Stimulated activated CD8-positive, alpha-beta memory T cell treated with anti-CD3 and anti-CD28 coated beads, Interleukin-7, amount 100 ng/mL, for 4 hours (primary cell): ENCODE results near the gene ZNF365.
"Not testable (repeated sequence)": the region's sequence is repeated elsewhere in the genome, so short reads cannot be mapped to it uniquely, and the experiment has no call there.

Source experiments
- DNase-seq, 2 donors: peaks; one replicate each; pipeline ENCODE4 v3.0.0-alpha.2; 2020; ENCODE audit warnings: low read depth in 2 of 2

ZNF365 gene

DNA sequence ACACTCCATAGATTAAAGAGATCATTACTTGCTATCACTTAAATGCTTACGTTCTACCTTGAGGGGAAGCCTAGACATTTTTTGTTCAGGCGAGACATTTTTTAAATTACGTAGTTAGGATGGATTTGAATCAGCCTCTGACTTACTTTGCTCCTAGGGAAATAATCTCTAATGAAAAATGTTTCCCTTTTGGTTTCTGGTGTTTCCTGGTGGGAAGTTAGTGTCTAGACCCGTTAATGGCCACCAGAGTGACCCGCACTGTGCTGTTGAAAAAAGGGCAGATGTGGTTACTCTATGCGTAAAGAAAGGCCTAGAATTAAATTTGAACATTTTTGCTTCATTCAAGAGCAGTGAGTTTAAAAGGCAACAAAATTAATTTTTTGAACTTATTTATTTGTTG lies 3.8 kb downstream of the ZNF365 start:
- no peak for DNase-seq

DNA sequence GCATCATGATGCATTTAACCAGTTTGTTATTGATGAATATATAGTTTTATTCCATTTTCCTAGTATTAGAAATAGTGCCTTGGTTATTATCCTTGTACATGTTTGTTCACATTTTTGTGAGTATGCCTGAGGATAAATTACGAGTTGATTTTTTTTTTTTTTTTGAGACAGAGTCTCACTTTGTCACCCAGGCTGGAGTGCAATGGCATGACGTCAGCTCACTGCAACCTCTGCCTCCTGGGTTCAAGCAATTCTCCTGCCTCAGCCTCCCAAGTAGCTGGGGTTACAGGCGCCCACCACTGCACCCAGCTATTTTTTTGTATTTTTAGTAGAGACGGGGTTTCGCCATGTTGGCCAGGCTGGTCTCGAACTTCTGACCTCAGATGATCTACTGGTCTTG lies 4.7 kb downstream of the ZNF365 start:
- DNase-seq, result not testable (repeated sequence)

DNA sequence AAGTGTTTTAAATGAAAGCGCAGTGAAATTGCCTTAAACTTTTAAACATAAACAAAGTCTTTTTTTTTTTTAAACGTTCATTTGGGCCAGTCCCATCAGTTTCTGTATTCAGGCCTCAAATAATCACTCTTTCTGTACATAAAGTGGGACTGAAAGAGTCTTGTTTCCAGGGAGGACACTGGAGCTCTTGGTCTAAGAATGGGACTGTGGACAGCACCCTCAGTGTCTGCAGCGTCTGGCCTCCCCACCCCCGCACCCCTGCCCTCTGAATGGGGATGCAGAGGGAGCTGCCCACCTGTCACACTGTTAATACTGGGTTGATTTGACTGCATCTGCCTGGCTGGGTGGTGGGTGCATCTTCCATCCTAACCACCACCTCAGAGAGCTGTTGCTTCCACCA lies 5.2 kb downstream of the ZNF365 start:
- DNase-seq, result no peak

DNA sequence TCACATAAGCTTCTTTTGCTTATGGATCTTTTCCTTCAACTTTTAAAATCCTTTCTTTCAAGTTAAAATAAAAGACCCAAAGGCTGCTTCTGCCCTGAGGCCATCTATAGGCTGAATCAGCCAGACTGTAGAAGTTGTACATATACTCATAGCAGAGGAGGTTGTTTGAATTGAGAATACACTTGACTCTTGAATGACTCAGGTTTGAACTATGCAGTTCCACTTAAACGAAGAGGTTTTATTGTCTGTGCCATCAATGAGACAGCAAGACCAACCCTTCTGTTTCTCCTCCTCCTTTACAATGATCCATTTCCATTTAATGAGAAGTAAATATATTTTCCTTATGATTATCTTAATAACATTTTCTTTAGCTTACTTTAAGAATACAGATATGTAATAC lies 5.8 kb downstream of the ZNF365 start:
- DNase-seq, result no peak

DNA sequence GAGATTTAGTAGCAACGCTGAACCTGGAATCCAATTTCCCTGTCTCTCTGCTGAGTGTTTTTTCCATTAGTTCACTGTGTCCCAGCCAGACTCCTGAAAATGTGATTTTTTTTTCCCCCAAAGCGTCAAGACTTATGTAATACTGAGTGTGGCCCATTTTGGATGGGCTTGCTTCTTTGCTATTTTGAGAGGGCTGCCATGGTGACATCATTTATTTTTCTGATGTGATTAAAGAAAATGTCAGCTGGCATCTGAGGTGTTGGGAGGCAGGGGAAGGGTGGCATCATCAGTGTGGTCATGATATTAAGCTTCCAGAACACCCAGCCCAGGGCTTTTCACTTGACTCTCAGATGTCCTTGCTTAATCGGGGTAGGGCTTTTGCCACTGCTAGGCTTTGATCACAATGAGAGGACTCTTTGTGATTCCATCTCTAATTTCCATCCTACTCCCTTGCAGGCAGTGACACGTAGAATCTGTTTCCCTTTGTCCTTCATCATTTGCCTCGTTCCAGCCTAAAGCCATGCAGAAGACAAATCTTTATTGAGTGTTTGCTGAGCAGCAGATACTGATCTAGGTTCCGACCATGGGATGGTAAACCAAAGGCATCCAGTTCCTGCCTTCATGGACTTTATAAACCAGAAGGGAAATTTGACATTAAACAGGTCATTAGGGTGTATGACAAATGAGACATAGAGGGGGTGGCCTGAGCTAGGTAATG lies 7.4 kb downstream of the ZNF365 start:
- DNase-seq, result no peak

DNA sequence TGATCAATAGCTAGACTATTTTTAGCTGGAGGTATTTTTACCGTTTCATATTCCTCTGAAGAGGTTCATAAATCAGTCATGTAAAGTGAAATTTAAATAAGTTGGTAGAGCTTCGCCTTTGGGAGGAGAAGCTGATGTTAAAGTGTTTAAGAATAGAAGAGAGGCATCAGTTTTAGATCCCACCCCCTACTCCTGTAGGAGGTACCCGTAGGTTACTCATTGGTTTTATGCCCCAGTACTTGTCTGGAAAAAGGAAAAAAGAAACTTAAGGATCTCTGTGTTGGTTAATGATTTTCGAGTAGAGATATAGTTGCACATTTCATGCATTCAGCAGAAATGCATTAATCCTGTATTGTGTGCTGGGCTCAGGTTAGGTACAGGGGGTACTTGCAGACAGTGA lies 8.7 kb downstream of the ZNF365 start:
- DNase-seq, result no peak

DNA sequence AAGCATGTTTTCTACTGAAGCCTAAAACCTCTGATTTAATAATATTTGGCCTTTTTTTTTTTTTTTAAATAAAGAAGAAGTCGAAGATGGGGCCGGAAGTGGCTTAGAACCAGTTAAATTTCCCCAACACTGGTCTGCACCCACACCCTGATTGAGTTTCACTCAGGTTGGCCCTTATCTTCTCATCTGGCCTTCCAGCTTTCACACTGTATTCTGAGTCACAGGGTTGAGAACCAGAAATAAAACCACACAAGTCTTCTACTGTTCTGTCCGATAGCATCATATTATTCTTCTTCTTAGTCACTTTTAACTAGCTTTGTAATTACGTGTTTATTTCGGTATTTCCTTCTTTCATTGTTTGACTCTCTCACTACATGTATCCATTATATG lies 9.9 kb downstream of the ZNF365 start:
- peak; percentile 38 to 64 for DNase-seq

DNA sequence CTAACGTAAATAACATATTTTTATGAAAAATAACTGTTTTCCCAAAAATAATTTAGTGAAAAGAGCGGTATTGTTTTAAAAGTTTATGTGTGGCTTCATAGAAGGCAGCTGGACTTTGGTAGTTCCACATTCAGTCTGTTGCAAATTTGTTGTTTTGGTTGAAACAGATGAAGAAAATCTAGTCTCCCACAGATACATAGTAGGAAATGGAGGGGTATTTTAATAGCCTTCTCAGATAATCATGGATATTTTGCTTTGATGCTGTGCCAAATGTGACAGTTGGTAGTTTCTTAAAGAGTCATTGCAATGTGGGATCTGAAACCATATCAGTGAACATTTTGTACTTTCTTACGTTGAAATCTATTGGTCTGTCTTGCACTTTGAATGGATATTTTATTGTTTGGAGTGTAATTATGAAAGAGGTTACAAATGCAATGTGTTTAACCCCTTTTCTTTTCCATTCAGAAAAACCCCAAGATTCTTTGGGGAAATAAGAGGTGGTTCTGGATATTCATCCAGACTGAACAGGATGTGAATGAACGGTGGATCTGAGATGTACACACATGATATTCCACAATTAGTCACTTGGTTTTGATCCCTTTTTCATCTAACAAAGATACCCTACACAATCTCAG lies 10.4 kb downstream of the ZNF365 start:
- no peak for DNase-seq

DNA sequence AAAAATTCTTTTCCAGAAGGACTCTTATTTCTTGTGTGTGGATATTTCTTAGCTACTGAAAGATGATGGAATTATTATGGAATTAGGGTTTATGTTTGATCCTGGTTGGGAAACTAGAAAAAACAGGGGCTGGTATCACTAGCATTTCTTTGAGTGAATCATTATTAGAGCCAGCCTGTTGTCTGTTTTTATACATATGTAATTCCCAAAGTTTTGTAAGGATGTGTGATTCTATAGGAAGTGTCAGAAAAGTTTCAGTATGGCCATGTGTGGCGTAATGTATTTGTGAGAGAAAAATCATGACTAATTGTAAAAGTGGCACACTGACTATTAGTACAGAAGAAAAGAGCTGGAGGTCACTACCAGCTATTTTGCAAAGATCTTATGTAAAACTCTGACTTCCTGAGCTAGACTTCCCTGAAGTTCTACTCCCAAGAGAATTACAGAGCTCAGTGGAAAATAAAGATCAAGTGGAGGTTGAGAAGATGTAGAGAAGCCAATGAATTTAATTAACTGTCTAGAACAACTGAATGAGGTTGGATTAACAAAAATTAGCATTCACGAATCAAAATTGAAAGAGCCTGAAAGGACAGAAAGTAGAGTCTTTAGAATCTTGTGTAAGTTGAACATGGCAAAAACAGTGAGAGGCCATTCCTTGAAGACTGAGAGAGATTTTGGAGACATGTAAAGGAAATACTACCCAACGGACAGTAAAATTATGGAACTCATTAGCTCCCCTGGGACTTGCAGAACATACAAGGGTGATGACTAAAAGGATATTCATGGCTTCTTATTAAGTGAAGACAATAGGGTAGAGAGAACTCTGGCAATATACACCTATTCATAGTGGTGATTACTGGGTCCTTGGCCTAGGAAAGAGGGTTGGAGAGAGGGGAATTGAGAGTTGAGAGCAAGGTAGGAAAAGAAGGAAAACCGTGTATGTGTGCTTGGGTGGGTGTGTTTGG lies 12.5 kb downstream of the ZNF365 start:
- no peak for DNase-seq

DNA sequence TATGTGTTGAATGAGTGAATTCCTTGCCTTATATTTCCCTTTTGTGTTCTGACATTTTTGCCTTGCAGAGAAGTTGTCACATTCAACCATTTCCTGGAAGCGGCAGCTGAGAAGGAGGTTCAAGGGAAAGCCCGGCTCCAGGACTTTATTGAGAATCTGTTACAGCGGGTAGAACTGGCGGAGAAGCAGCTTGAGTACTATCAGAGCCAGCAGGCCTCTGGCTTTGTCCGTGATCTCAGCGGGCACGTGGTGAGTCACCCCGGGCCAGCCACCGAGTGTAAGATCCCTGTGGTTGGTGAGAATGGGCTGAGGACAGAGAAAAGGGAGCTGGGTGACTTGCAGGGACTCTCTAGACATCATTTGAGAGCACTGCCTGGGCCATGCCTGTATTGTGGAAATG lies 14.2 kb downstream of the ZNF365 start:
- DNase-seq, result no peak

DNA sequence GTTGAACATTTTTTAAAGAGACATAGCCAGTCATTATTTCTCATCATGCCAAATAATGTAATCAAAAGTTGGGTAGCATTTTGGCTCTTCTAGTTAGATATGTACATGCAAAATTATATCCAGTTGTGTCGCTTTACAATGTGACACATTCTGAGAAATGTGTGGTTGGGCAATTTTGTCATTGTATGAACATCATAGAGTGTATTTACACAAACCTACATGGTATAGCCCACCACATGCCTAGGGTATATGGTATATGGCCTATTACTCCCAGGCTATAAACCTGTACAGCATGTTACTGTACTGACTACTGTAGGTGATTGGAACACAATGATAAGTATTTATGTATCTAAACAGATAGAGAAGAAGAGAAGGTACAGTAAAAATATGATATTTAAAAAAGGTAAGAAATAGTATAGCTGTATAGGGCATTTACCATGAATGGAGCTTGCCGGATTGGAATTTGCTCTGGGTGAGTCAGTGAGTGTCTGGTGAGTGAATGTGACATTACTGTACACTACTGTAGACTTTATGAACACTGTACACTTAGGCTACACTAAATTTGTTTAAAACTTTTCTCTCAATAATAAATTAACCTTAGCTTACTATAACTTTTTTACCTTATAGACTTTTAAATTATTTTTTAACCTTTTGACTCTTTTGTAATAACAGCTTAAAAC lies 16.5 kb downstream of the ZNF365 start:
- no peak for DNase-seq

DNA sequence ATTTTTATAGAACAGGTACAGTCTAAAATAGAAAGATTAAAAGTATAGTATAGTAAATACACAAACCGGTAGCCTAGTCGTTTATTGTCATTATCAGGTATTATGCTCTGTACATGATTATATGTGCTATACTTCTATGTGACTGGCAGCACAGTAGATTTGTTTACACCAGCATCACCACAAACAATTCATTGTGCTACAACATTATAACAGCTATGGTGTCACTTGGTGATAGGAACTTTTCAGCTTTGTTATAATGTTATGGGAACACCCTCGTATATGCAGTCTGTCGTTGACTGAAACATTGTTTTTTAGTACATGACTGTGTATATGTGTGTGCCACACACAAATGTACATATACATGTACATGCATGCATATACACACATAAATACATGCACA lies 19.1 kb downstream of the ZNF365 start:
- DNase-seq, result no peak

DNA sequence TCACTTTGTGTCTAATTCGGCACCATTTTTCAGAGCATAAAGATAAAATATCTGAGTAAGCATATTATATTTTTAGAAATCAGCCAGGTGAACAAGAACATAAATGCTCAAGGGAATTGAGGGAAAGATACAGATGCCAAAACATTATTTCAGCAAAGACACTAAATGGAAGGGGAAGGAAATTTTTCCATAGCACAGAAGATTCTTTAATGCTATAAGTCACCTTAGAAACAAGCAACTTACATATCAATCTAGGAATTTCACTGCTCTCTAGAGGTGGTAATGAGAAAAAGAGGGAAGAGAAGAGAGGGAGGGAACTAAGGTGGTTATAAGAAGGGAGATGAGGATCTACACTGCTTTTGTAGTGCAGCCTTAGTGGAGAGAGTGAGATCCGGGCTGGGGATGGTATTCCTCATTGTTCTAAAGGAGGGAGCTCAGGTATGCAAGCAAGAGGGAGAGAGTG lies 20.4 kb downstream of the ZNF365 start:
- DNase-seq, result no peak

DNA sequence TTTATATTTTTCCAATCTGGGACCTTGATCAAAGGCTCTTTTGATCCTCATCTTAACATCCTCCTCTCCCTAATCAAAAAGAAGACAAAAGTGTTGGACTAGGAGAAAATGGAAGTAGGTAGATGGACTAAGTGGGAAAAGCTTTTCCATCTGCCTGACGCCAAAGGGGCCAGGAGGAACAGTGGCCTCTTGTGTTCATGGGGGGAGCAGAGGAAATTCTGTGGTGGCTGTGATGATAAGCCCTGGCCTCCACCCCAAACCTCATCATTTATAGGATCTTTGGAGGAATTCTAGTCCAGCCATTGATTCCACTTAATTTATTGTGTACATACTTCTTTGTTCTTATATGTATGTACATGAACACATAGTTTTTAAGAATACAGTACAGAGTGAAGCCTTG lies 21.7 kb downstream of the ZNF365 start:
- DNase-seq, result no peak

DNA sequence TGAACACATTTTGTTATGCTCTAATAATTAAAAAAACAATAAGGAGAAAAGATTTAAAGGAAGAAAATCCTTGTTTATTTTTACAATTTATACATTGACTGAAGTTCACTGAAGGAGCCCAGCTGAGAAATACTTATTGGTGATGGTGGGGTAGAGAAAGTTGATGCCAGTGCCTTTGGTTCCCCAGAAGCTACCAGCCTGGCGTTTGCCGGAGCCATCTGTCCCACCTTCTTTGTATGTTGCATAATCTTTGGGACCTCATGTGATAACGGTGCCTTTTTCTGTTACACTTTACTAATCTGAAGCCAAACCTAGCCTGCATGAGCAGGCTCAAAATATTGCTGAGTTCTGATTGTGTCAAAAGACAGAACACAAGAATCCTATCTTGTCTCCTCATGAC lies 22.7 kb downstream of the ZNF365 start:
- DNase-seq, result no peak

DNA sequence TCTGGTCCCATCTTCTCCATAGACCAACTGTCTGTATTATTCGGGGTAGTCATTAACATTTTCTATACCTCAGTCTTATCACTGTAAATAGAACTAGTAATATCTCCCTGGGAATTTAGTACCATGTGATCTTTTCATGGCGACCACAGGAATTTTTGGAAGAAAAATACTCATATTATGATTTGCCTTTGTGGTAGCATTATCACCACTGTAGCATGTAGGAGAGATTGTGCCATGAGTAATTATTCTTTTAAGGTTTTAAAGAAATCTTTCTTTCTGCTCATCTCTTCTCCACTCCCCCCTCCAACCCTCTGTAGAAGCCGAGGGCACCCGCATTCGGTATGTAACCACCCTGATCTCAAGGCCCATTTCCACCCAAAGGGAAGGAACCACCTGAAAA lies 25.0 kb downstream of the ZNF365 start:
- no peak for DNase-seq

DNA sequence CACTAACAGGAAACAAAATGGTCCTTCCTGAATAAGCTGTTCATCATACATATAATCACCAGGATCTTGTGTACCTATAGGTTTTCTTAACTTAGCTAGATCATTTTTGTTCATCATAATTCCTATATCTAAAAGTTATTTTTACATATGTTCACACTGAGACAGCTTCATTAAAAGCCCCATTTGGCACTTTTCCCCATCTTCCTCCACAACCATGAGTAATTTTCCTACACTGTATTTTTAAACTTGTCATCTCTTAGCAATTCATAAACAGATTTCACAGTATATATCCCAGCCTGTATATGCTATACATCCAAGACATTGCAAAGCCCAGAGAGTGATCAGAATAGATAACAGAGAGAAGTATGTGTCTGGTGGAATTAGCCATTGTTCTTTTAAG lies 28.3 kb downstream of the ZNF365 start:
- DNase-seq, result no peak

DNA sequence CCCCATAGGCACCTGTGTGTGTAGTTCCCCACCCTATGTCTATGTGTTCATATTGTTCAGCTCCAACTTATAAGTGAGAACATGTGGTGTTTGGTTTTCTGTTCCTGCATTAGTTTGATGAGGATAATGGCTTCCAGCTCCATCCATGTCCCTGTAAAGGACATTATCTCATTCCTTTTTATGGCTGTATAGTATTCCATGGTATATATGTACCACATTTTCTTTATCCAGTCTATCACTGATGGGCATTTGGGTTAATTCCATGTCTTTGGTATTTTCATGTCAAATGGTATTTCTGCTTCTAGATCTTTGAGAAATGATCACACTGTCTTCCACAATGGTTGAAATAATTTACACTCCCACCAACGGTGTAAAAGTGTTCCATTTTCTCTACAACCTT lies 36.4 kb downstream of the ZNF365 start:
- not testable (repeated sequence) for DNase-seq

DNA sequence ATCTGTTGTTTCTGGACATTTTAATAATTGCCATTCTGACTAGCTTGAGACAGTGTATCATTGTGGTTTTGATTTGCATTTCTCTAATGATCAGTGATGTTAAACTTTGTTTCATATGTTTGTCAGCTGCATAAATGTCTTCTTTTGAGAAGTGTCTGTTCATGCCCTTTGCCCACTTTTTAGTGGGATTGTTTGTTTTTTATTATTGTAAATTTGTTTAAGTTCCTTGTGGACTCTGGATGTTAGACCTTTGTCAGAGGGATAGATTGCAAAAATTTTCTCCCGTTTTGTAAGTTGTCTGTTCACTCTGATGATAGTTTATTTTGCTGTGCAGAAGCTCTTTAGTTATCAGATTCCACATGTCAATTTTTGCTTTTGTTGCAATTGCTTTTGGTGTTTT lies 36.8 kb downstream of the ZNF365 start:
- DNase-seq, result not testable (repeated sequence)

DNA sequence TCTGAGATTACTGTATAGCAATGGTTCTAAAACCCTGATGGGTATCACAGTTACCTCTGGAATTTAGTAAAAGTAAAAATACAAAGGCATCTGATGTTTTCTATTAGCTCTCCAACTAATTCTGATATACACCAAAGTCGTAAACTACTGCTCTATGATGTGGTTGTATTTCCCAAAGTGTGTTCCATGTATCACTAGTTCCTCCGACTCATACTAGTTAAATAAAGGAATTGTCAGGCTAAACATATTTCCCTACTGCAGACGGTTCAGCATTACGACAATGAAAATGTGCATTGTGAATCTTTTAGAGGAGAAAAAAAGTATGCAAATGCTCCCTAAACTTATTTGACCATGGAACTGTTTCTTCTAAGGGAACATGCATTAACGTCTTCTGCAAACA lies 38.9 kb downstream of the ZNF365 start:
- DNase-seq, result no peak

DNA sequence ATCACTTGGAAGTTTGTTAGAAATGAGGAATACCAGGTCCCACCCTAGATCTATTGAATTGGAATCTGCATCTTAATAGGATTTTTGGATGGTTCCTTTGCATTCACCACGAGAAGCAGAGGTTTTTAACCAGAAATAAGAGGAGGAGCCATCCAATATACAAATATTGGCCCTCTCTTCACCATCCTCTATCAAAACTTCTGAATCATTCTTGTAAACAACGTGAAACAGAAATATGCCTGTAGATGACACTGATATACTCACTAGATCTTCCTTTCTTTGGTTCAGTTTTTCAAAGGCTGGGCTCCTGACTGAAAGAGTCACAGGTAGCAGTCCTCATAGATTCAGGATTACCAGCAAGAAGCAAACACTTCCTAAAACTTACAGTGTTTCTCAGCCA lies 39.5 kb downstream of the ZNF365 start:
- no peak for DNase-seq

DNA sequence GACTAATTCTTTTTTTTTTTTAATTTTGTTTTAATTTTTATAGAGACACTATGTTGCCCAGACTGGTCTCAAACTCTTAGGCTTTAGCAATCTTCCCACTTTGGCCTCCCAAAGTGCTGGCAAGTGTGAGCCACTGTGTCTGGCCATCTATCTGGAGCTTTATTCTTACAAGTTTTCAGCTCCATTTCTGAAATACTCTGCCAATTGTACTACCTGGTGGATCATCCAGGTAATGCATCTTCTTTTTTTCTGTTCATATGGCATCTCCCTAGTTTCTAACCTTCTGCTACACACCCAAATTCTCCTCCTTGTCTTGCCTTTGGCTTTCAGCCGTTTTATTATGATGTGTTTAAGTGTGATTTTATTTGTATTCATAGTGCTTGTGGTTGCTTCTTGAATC lies 40.2 kb downstream of the ZNF365 start:
- DNase-seq, result no peak
